ENCODE data around the gene CAPZA1.

GRCh38 chr1:112619518-112620376, at the start of gene CAPZA1:
- TF ChIP-seq CTCF (conservative IDR thresholded peaks at IDR 0.05 in 1 of 2, IDR thresholded peaks at IDR 0.05 in 1 of 2; ENCODE audit: extremely low read depth in 1 of 2, insufficient read depth in 1 of 2, low read depth in 1 of 2, low read length in 2 of 2) (no peak), EZH2 (IDR thresholded peaks at IDR 0.05; ENCODE audit: borderline replicate concordance, low read length) (no peak)

All from mammary epithelial cell (primary cell).